HCT116 (cell line): ENCODE measurements around the gene PIK3CD. TPM values are rescaled to one million over a fixed set of nuclear protein-coding genes. Genes with fewer than 3 reads are reported as not detected.
"Not testable (repeated sequence)": the region's sequence is repeated elsewhere in the genome, so short reads cannot be mapped to it uniquely, and the experiment has no call there.

Experiments
- ATAC-seq: fragments of 200-7000 bp; cut with Tn5 transposase; 2 replicates; pipeline ENCODE4 v1.9.1; 2020; ENCODE audit warnings: mild to moderate bottlenecking, moderate library complexity
- BruUV-seq: library from RNA; stranded (reverse); fragments of 400-500 nt; replicated peaks from 2 replicates; lab custom pipeline; 2021; lab: Mats Ljungman, UMichigan
- CTCF ChIA-PET: fragments of 300-600 bp; sonication (Branson Sonifier 250); formaldehyde crosslinking; loops from one replicate; lab custom pipeline; 2021; ENCODE audit warnings: antibody characterized with exemption; lab: Charles Lee
- POLR2A ChIA-PET: fragments of 300-600, 350-600 bp; sonication (Branson Sonifier 250); formaldehyde crosslinking; loops from one replicate; lab custom pipeline; 2021; ENCODE audit warnings: antibody characterized with exemption; lab: Charles Lee
- RAD21 ChIA-PET, 2 experiments: fragments of 300-600 bp; sonication (Branson Sonifier 250); formaldehyde crosslinking; loops; one replicate each; lab custom pipeline; 2023; ENCODE audit warnings: low total read pairs in 2 of 2; ENCODE audit not compliant: uncharacterized antibody in 2 of 2, unreplicated experiment in 2 of 2, low non-redundant PET in 1 of 2; lab: Charles Lee
- DNase-seq: peaks from one replicate; pipeline ENCODE4 v3.0.0-alpha.2; 2010; ENCODE audit warnings: low read depth, low spot score
- H2AFZ ChIP-seq: fragments of 200-600 bp; shearing (Covaris generic), sonication (generic); 2 replicates; pipeline ENCODE4 v1.6.1; 2017; ENCODE audit warnings: low read depth, mixed run types, mixed read lengths, antibody characterized with exemption, low read length; ENCODE audit not compliant: poor library complexity, severe bottlenecking
- H3K27ac ChIP-seq: 2 replicates; pipeline ENCODE4 v1.5.1; 2012; ENCODE audit warnings: low read depth, low read length
- H3K27me3 ChIP-seq: fragments of 200-600 bp; sonication (generic); 2 replicates; pipeline ENCODE4 v1.6.1; 2016; ENCODE audit warnings: mixed run types, low read length, mixed read lengths; ENCODE audit not compliant: insufficient read depth
- H3K36me3 ChIP-seq, 2 experiments: fragments of 200-500 bp in 1 of 2; fragments of 200-600 bp in 1 of 2; sonication (Bioruptor generic) in 1 of 2; sonication (generic) in 1 of 2; 2 replicates each; pipeline versions ENCODE4 v1.5.1 to v1.6.1; 2014 to 2016; ENCODE audit warnings: low read length in 2 of 2, inconsistent platforms in 1 of 2, mixed read lengths in 1 of 2, mixed run types in 1 of 2; ENCODE audit not compliant: insufficient read depth in 2 of 2, control insufficient read depth in 1 of 2
- H3K4me1 ChIP-seq, 2 experiments: fragments of 200-600 bp in 1 of 2; sonication (generic) in 1 of 2; 2 replicates each; pipeline versions ENCODE4 v1.5.1 to v1.6.1; 2012 to 2017; ENCODE audit warnings: low read length in 2 of 2, inconsistent platforms in 1 of 2, mild to moderate bottlenecking in 1 of 2, mixed read lengths in 1 of 2, mixed run types in 1 of 2, moderate library complexity in 1 of 2; ENCODE audit not compliant: insufficient read depth in 2 of 2, control insufficient read depth in 1 of 2
- H3K4me2 ChIP-seq: fragments of 200-600 bp; sonication (generic); 2 replicates; pipeline ENCODE4 v1.6.1; 2017; ENCODE audit warnings: mixed run types, low read length, mixed read lengths
- H3K4me3 ChIP-seq, 2 experiments: fragments of 200-600 bp in 1 of 2; sonication (generic) in 1 of 2; replicated peaks in 1 of 2; 2 replicates each; pipeline ENCODE4 v1.5.1; 2011 to 2016; ENCODE audit warnings: low read length in 2 of 2, control low read depth in 1 of 2, low read depth in 1 of 2, mild to moderate bottlenecking in 1 of 2, mixed read lengths in 1 of 2, mixed run types in 1 of 2
- H3K79me2 ChIP-seq: fragments of 200-600 bp; sonication (generic); 2 replicates; pipeline ENCODE4 v1.6.1; 2017; ENCODE audit warnings: mild to moderate bottlenecking, mixed run types, low read length, moderate library complexity, mixed read lengths; ENCODE audit not compliant: insufficient read depth
- H3K9ac ChIP-seq: fragments of 200-600 bp; sonication (generic); 2 replicates; pipeline ENCODE4 v1.6.1; 2016; ENCODE audit warnings: low read length, mixed read lengths
- H3K9me2 ChIP-seq: fragments of 200-600 bp; sonication (generic), shearing (Covaris generic); 2 replicates; pipeline ENCODE4 v1.6.1; 2017; ENCODE audit warnings: mixed run types, mild to moderate bottlenecking, moderate library complexity; ENCODE audit not compliant: insufficient read depth
- H3K9me3 ChIP-seq, 2 experiments: fragments of 200-500 bp in 1 of 2; fragments of 200-600 bp in 1 of 2; sonication (Bioruptor generic) in 1 of 2; sonication (generic) in 1 of 2; 2 replicates each; pipeline ENCODE4 v1.6.1; 2014 to 2017; ENCODE audit warnings: low read length in 2 of 2, mixed read lengths in 2 of 2, inconsistent platforms in 1 of 2, low read depth in 1 of 2, mild to moderate bottlenecking in 1 of 2, mixed run types in 1 of 2, moderate library complexity in 1 of 2; ENCODE audit not compliant: control insufficient read depth in 1 of 2, insufficient read depth in 1 of 2
- H4K20me1 ChIP-seq: fragments of 200-600 bp; sonication (generic), shearing (Covaris generic); 2 replicates; pipeline ENCODE4 v1.6.1; 2017; ENCODE audit warnings: mixed run types, mild to moderate bottlenecking, moderate library complexity; ENCODE audit not compliant: insufficient read depth
- CBX3 ChIP-seq: IDR thresholded peaks from 2 replicates; pipeline ENCODE4 v1.6.1; 2012; ENCODE audit warnings: low read depth
- CEBPB ChIP-seq: IDR thresholded peaks from 2 replicates; pipeline ENCODE4 v1.6.1; 2012; ENCODE audit warnings: low read depth
- CTCF ChIP-seq, 3 experiments: fragments of 200-600 bp in 1 of 3; sonication (generic) in 1 of 3; IDR thresholded peaks in 2 of 3; conservative IDR thresholded peaks in 1 of 3; 2 replicates each; pipeline ENCODE4 v1.5.1; 2012 to 2017; ENCODE audit warnings: low read depth in 2 of 3, low read length in 2 of 3, antibody characterized with exemption in 1 of 3, borderline replicate concordance in 1 of 3, control low read depth in 1 of 3, mild to moderate bottlenecking in 1 of 3, mixed read lengths in 1 of 3, mixed run types in 1 of 3, moderate library complexity in 1 of 3; ENCODE audit not compliant: insufficient read depth in 1 of 3
- EGR1 ChIP-seq: IDR thresholded peaks from 2 replicates; pipeline ENCODE4 v1.6.1; 2012; ENCODE audit warnings: low read depth
- ELF1 ChIP-seq: IDR thresholded peaks from 2 replicates; pipeline ENCODE4 v1.6.1; 2012; ENCODE audit warnings: low read depth, borderline replicate concordance
- EZH2 ChIP-seq: fragments of 200-600 bp; sonication (generic); IDR thresholded peaks from 2 replicates; pipeline ENCODE4 v1.6.1; 2017; ENCODE audit warnings: antibody characterized with exemption, mixed run types
- FOSL1 ChIP-seq: IDR thresholded peaks from 2 replicates; pipeline ENCODE4 v1.6.1; 2012; ENCODE audit warnings: low read depth
- JUND ChIP-seq: IDR thresholded peaks from 2 replicates; pipeline ENCODE4 v1.6.1; 2012
- MAX ChIP-seq: IDR thresholded peaks from 2 replicates; pipeline ENCODE4 v1.6.1; 2012
- POLR2A ChIP-seq: IDR thresholded peaks from 2 replicates; pipeline ENCODE4 v1.7.0; 2011; ENCODE audit warnings: borderline replicate concordance; ENCODE audit not compliant: insufficient read depth, insufficient read length; ENCODE audit errors: extremely low read depth
- RAD21 ChIP-seq: IDR thresholded peaks from 2 replicates; pipeline ENCODE4 v1.6.1; 2012; ENCODE audit warnings: low read depth, mild to moderate bottlenecking
- SIN3A ChIP-seq: IDR thresholded peaks from 2 replicates; pipeline ENCODE4 v1.6.1; 2012; ENCODE audit warnings: low read depth
- SP1 ChIP-seq: IDR thresholded peaks from 2 replicates; pipeline ENCODE4 v1.6.1; 2012; ENCODE audit warnings: low read depth
- SRF ChIP-seq: IDR thresholded peaks from 2 replicates; pipeline ENCODE4 v1.6.1; 2012; ENCODE audit warnings: low read depth
- TCF7L2 ChIP-seq: IDR thresholded peaks from 2 replicates; pipeline ENCODE4 v1.7.0; 2011; ENCODE audit warnings: borderline replicate concordance, inconsistent platforms; ENCODE audit not compliant: insufficient read depth, insufficient read length; ENCODE audit errors: extremely low read depth
- YY1 ChIP-seq: IDR thresholded peaks from 2 replicates; pipeline ENCODE4 v1.6.1; 2011; ENCODE audit warnings: low read length, low read depth, moderate library complexity, mild to moderate bottlenecking; ENCODE audit not compliant: insufficient replicate concordance; ENCODE audit errors: extremely low read depth
- ZFX ChIP-seq: fragments of 450-650 bp; IDR thresholded peaks from 2 replicates; pipeline ENCODE4 v1.6.1; 2017
- intact Hi-C: fragments of 100-400 bp; cut with micrococcal nuclease; formaldehyde crosslinking; loops from 2 replicates; pipeline ENCODE4 v1.10.0; 2022
- total RNA-seq: library from RNA; stranded (reverse); gene quantifications from one replicate; pipeline ENCODE4 v1.2.1, GENCODE V29; 2021; ENCODE audit not compliant: unreplicated experiment

Gene PIK3CD
- total RNA-seq, 1 experiment from 2014 or later: 9.2 TPM

GRCh38 chr1:9761855-9762254 is 110.3 kb downstream of the PIK3CD start (continued):
- TF ChIP-seq MAX (no peak), CEBPB (no peak), EGR1 (no peak)

- intact Hi-C loops, H3K36me3 ChIP-seq, H3K9me2 ChIP-seq, DNase-seq, POLR2A ChIA-PET, H3K27ac ChIP-seq, H3K9me3 ChIP-seq, H3K4me2 ChIP-seq, ATAC-seq, RAD21 ChIA-PET, H3K9ac ChIP-seq, CTCF ChIA-PET, H4K20me1 ChIP-seq, H3K4me3 ChIP-seq, H2AFZ ChIP-seq, H3K27me3 ChIP-seq, BruUV-seq: not testable (repeated sequence)
- Histone ChIP-seq H3K4me1 (peaks cover 5 to 22% of the 10 kb centered on the region in 2 experiments; a peak in 2 of 4 replicates), H3K79me2 (peaks cover 48% of the 10 kb centered on the region)
Observed at GRCh38 chr1:9762446-9762845, 110.9 kb downstream of the PIK3CD start.

GRCh38 chr1:9763914-9764313 is 112.4 kb downstream of the PIK3CD start:
- intact Hi-C loops: no loop called here
- H3K27ac ChIP-seq: no peak overlapping the region
- no peak overlapping the region for H3K4me2 ChIP-seq
- ChIA-PET CTCF (interaction anchor here (1.0 kb wide), 1 partner anchor 21 kb away, joined by 3 read pairs; no protein-coding TSS in a partner anchor), POLR2A (no interaction called here), RAD21 (no interaction called here)
- no peak for ATAC-seq
- H3K9me2 ChIP-seq: no peaks in the 10 kb centered on the region
- peaks cover 47% of the 10 kb centered on the region for H3K79me2 ChIP-seq
- no peak for TF ChIP-seq CEBPB
- no peak for TF ChIP-seq RAD21
- TF ChIP-seq MAX: no peak
- TF ChIP-seq EGR1: no peak
- TF ChIP-seq ZFX: no peak
- no peak for TF ChIP-seq ELF1
- no peak for TF ChIP-seq YY1
- TF ChIP-seq SRF: no peak
- TF ChIP-seq JUND: no peak
- no peak for TF ChIP-seq EZH2
- no peak for TF ChIP-seq CBX3
- TF ChIP-seq TCF7L2: no peak
- no peak for TF ChIP-seq FOSL1
- no peak for TF ChIP-seq POLR2A
- TF ChIP-seq SIN3A: no peak
- TF ChIP-seq CTCF (IDR thresholded peaks at IDR 0.05 in 2 of 3, conservative IDR thresholded peaks at IDR 0.05 in 1 of 3; ENCODE audit: borderline replicate concordance in 1 of 3, insufficient read depth in 1 of 3, low read depth in 2 of 3, low read length in 2 of 3): no peak
- no peak for TF ChIP-seq SP1
- H3K27me3 ChIP-seq: no peaks in the 10 kb centered on the region
- no peak overlapping the region for H3K4me3 ChIP-seq
- H3K4me1 ChIP-seq: peaks cover 5 to 31% of the 10 kb centered on the region in 2 experiments; a peak in 3 of 4 replicates
- H3K36me3 ChIP-seq: no peaks in the 10 kb centered on the region; a peak in 2 of 4 replicates
- no peak overlapping the region for H3K9ac ChIP-seq
- no peak for DNase-seq
- no peak overlapping the region for H2AFZ ChIP-seq
- BruUV-seq: no TSS peak
- H3K9me3 ChIP-seq: no peaks in the 10 kb centered on the region
- peaks cover 11% of the 10 kb centered on the region; the same call in 1 of the 2 replicates for H4K20me1 ChIP-seq
